ENCODE results near the gene CES4A. TPM values are rescaled to one million over a fixed set of nuclear protein-coding genes. Genes with fewer than 3 reads are reported as not detected.
"Not testable (repeated sequence)": the region's sequence is repeated elsewhere in the genome, so short reads cannot be mapped to it uniquely, and the experiment has no call there.

CES4A gene
- total RNA-seq, 1 donor from 2014 or later = 19.4 TPM

GRCh38 chr16:66986559-66986958, 1.8 kb upstream of the CES4A start:
- no peak for DNase-seq (ENCODE audit: low spot score)

GRCh38 chr16:66991545-66992077, 3.2 kb downstream of the CES4A start:
- DNase-seq (ENCODE audit: low spot score) = no peak

DNA sequence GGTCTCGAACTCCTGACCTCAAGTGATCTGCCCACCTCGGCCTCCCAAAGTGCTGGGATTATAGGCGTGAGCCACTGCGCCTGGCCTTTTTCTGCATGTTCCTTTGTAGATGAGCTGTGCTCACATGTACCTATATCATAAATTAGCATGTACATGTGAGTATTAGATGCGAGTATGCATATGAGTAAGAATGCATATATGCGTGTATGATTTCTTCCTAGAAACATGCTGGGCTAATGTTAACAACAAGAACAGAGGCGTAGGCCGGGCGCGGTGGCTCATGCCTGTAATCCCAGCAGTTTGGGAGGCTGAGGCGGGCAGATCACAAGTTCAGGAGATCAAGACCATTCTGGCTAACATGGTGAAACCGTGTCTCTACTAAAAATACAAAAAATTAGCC, 5.2 kb downstream of the CES4A start:
- DNase-seq (ENCODE audit: low spot score) = not testable (repeated sequence)

- DNase-seq (ENCODE audit: low spot score) = peak; percentile 80
Observed at GRCh38 chr16:66996324-66996982, 8.1 kb downstream of the CES4A start.

DNA sequence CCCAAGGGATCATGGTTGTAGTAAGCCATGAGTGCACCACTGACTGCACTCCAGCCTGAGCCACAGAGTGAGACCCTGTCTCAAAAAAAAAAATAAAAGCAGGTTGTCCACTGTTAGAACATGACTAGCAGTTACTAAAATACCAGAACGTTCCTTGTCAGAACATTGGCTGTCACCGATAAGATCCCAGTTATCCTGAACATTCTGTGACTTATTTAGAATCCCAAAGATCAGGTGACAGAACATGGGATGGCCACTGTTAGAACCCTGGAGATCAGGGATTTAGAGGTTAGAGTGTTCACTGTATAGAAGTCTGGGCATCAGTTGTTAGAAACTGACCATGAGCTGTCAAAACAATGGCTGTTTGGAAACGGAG, 8.6 kb downstream of the CES4A start:
- no peak for DNase-seq (ENCODE audit: low spot score)

- peak; percentile 41 for DNase-seq (ENCODE audit: low spot score)
Observed at GRCh38 chr16:67000384-67001351, 12.3 kb downstream of the CES4A start.

DNA sequence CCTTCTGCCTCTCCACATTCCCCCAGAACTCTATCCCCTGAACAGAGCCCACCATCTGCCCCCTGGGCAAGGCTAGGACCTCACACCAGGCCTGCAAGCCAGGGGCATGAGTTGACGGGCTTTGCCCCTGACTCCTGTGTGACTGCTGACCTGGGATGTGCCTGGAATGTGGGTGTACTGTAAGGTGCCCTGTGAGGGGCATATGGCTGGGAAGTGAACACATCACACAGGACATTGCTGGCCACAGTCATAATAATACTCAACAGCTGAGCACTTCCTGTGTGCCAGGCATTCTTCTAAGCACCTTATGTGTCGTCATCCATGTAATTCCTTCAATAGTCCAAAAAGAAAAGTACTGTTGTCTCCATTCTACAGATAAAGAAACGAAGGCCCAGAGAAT, 13.3 kb downstream of the CES4A start:
- no peak for DNase-seq (ENCODE audit: low spot score)

GRCh38 chr16:67006930-67007658, 18.7 kb downstream of the CES4A start:
- DNase-seq (ENCODE audit: low spot score) = no peak

GRCh38 chr16:67009158-67009557, 20.8 kb downstream of the CES4A start:
- no peak for DNase-seq (ENCODE audit: low spot score)

DNA sequence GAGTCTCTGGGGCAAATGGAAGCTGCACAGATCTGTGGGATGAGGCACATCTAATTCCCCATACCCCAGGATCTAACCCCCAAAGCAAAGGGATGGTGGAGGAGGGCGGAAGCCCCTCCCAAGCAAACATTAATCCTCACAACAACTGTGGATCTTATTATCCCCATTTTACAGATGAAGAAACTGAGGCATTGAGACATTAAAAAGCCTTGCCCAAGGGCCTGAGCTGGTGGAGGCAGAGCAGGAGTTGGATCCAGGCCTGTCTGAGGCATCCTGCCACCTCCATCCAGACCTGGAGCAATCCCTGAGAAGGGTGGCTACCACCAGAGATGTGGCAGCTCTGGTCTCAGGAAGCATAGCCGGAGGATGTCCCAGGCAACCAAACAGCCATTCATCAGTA, 22.9 kb downstream of the CES4A start:
- DNase-seq (ENCODE audit: low spot score) = no peak

GRCh38 chr16:67013233-67013822, 24.9 kb downstream of the CES4A start:
- DNase-seq (ENCODE audit: low spot score) = no peak

DNA sequence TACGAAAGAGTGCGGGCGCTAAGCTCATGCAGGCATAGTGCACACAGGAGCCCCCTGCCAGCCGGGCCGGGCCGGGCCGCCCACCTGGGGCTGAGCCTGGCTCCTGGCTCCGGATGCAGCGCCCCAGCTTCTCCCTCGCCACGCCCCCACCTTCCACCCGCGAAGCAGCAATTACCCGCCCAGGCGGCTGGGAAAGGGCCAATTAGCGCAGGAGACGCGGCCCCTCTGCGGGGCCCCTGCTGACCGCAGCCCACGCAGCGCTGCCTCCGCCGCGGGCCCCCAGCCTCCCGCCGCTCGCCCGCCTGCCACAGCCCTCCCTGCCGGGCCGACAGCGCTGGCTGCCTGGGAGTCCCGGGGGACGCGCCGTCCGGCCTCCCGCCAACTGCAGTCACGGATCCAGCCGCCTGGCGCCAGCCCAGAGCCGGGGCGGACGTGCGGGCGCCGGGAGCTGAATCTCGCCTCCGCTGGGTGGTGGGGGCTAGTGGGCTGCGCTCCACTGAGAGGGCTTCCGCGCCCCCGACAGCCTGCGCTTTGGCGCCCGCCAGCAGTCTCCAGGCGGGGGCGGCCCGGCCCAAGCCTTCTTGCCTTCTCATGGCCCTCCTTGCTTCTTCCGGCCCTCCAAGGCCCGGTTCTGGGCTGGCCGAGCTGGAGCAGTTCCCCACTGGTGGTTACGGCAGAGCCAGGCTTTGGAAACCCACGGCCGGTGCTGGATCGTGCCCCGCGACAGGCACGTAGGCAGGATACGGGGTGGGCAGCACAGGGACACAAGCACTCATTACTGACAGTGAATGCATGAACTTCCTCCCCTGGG, 25.6 kb downstream of the CES4A start:
- peak; percentile 61 for DNase-seq (ENCODE audit: low spot score)

DNA sequence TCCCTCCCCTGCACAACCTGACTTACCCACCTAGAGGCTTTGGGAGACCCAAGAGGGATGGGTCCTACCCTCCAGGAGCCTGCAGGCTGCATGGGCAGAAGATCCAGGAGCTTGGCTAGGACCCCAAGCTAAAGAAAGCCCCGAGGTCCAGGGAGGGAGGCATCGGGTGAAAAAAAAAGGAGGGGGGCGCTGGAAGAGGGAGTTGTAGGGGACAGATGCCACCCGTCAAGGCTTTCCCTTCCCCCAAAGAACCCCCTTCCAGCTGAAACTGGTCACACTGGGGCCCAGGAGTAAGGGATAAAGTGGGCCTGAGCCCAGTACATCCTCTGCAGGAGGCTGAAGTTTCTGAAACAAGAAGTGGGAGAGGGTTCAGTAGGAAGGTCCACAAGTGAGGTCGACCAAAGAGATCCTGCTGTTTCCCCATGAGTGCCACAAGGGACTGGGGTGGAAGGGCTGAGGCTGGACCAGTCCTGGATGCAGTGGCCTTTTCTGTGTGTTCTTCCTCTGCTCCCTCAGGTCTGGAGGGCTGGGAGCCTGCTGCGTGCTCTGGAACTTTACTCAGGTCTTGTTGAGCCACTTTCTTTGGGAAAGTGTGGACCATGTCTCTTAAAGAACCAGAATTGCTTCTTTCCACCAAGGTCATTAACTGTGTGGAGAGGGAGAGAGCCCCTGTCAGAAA, 26.4 kb downstream of the CES4A start:
- no peak for DNase-seq (ENCODE audit: low spot score)

DNA sequence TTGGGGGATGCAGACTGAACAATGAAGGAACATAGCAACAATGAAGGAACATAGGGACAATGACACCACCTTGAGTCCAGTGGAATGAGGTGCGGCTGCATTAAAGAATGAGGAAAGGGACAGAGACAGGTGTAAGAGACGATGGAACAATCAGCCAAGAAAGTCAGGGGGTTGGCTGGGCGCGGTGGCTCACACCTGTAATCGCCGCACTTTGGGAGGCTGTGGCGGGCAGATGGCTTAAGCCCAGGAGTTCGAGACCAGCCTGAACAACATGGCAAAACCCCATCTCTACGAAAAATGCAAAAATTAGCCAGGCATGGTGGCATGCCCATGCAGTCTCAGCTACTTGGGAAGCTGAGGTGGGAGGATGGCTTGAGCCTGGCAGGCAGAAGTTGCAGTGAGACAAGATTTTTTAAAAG, 26.9 kb downstream of the CES4A start:
- DNase-seq (ENCODE audit: low spot score) = peak; percentile 47

GRCh38 chr16:67016143-67016542, 27.8 kb downstream of the CES4A start:
- DNase-seq (ENCODE audit: low spot score) = no peak

DNA sequence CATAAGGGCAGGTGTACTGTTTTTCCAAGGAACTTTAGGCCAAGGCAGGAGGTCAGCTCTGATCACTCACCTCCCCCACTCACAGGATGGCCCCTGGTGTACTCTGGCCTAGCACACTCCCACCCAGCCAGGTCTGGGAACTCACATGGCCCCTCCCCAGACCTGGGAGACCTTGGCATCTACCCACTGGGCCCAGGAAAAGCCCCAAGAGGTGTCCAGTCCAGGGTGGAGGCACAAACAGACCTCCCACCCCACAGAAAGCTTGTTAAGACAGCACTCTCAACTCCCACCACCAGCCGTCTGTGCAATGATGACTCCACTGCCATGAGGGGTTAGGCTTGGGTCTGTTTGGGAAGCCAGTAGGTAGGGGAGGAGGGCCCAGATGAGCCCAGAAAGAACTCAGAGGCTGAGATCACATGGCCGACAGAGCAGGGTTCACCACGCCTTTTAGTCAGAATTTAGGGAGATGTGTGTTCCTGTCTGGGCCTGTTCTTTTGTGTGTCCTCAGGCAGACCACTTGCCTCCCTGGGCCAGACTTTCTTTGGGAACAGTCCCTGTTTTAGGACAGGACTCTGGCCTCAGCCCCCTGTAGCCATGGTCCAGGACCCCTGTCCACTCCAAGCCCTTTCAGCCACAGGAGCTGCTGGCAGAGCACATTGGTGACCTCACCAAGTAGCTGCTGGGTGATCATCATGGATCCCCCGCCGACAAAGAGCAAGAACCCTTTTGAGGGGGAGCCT, 28.5 kb downstream of the CES4A start:
- DNase-seq (ENCODE audit: low spot score) = no peak

DNA sequence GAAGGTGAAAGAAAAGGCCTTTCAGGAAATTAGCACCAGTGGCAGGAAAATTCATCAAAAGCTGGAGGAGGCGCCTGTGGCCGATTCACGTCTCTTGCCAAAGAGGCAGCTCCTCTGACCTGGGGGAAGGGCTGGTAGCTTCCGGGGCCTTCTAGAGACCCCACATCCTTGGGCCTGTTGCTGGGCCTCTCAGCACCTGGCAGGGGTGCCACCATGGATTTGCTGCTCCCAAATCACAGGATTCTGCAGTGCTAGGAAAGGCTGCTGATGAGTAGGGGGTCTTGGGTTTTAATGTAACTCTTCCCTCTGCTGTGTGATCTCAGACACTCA, 29.0 kb downstream of the CES4A start:
- DNase-seq (ENCODE audit: low spot score) = no peak

GRCh38 chr16:67017810-67018488, 29.6 kb downstream of the CES4A start:
- DNase-seq (ENCODE audit: low spot score) = peak; percentile 85

DNA sequence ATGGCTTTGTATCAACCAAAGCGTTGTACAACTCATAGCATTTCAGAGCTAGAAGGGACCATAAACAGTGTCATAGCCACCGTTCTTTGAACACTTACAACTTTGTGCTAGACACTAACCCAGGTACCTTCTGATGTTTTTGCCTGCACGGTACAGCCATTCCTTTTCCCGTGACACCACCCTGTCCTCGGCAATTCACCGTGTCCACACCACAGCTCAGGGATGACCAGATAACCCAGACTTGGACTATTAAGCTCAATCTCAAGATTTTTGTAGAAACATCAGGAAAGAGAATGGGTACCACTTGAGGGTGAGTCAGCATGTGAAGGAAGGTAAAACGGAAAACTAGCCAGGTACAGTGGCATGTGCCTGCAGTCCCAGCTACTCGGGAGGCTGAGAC, 30.8 kb downstream of the CES4A start:
- no peak for DNase-seq (ENCODE audit: low spot score)
